ENCODE measurements around the gene PTPN11. TPM values are rescaled to one million over a fixed set of nuclear protein-coding genes. Genes with fewer than 3 reads are reported as not detected.

PTPN11 gene
- 38.7 to 61.1 TPM (median 53.3 TPM) in 5 replicates for total RNA-seq (2022; extraction: Qiagen RNA extraction; ENCODE audit: low read depth)

GRCh38 chr12:112418608-112419296 is at the start of gene PTPN11:
PTPN11 (plus strand) TSS chr12:112418947; CDS start chr12:112419112, 165 bp downstream.

GRCh38 chr12:112381883-112382796 is 36.6 kb upstream of the PTPN11 start, which contains the start of gene HECTD4:
HECTD4 (minus strand) TSS chr12:112382431; CDS start chr12:112382128, 303 bp downstream.

DNA sequence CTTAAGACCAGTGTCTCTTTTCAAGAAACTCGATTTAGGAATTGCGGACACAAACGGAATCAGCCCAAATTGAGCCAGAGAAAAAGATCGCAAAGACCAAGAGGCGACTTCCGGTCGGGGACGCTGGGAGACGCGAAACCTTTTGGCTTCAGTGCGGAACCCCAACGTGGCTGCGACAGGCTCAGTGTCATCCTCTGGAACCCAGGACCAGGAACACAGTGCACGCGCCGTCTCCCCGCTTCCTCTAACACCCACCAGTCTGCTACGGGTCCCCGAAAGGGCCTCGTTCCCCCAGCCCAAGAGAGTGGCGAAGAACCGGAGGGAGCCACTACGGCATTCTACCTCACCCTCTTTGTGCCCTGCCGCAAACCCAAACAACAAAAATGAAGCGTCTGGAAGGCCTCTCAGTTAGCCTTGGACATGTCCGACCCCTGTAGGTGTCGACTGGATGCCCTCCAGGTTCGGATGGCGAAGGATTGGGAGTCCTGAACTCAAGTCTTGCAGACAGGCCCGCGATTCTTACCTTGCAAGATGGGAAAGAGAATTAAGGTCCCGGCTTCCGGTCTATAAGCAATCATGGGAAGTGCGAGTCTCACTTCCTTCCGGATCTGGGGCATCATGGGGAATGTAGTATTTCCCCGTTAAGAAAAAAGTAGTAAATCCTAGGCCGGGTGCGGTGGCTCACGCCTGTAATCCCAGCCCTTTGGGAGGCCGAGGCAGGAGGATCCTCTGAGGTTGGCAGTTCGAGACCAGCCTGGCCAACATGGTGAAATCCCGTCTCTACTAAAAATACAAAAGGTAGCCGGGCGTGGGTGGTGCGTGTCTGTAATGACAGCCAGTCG is 9.5 kb upstream of the PTPN11 start, which contains the start of gene RPL6:
RPL6 (minus strand) TSS at position 542 of the 842 bp plus-strand sequence. CDS start 949 bp downstream, outside the sequence.

Other genes starting within 250 kb of the PTPN11 start
- 11.6 to 14.4 TPM (median 14.2 TPM) in 5 replicates for gene HECTD4, start 36.5 kb upstream of the PTPN11 start, total RNA-seq (2022; extraction: Qiagen RNA extraction; ENCODE audit: low read depth)
- gene RPL6, start 9.3 kb upstream of the PTPN11 start, total RNA-seq (2022; extraction: Qiagen RNA extraction; ENCODE audit: low read depth): 2,146 to 2,375 TPM (median 2,166 TPM) in 5 replicates